Coronary artery (tissue), 2 donors: ENCODE measurements around the gene TMED1.

Source experiments
- DNase-seq: peaks from one replicate; pipeline ENCODE4 v3.0.0-alpha.2; 2017; ENCODE audit warnings: low spot score
- H3K27ac ChIP-seq, 2 donors: fragments of 200-600 bp; sonication (generic); one replicate each; pipeline ENCODE4 v1.5.1; 2016 to 2019
- H3K4me3 ChIP-seq: fragments of 200-600 bp; sonication (generic); 2 replicates; pipeline ENCODE4 v1.5.1; 2016; ENCODE audit warnings: mild to moderate bottlenecking, moderate library complexity
- TF ChIP-seq, protein P1 (sequence below): fragments of 200-600 bp; sonication (generic); IDR thresholded peaks from one replicate; pipeline ENCODE4 v1.5.1; 2019; ENCODE audit warnings: antibody characterized with exemption

TMED1 gene

DNA sequence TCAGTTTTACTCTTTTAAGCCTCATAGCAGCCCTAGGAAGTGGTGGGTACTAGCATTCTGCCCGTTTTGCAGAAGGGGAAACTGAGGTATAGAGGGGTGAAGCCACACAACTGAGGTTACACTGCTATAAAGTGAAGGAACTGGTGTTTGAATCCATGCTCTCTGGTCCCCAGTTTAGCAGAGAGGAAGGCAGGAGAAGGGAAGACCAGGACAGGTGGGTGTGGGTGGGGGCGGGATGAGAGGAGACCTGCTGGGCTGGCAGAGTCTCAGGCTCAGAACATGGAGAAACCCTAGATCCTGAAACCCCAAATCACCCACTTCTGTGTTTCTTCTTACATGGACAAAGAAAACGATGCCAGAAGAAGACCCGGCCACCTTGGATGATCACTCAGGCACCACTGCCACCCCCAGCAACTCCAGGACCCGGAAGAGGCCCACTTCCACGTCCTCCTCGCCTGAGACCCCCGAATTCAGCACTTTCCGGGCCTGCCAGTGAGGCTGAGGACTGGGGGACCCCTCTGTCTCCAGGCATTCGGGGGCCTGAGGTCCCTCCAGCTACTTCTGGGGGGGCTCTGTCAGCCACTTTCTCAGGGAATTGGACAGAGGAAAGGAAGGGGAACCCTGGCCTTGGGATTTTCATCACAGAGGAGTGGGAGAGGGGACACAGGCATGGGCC lies 33.0 kb upstream of the TMED1 start:
- DNase-seq = no peak
- Histone ChIP-seq H3K27ac (no peak overlapping the region), H3K4me3 (no peak overlapping the region)
- TF ChIP-seq, protein P1, sequence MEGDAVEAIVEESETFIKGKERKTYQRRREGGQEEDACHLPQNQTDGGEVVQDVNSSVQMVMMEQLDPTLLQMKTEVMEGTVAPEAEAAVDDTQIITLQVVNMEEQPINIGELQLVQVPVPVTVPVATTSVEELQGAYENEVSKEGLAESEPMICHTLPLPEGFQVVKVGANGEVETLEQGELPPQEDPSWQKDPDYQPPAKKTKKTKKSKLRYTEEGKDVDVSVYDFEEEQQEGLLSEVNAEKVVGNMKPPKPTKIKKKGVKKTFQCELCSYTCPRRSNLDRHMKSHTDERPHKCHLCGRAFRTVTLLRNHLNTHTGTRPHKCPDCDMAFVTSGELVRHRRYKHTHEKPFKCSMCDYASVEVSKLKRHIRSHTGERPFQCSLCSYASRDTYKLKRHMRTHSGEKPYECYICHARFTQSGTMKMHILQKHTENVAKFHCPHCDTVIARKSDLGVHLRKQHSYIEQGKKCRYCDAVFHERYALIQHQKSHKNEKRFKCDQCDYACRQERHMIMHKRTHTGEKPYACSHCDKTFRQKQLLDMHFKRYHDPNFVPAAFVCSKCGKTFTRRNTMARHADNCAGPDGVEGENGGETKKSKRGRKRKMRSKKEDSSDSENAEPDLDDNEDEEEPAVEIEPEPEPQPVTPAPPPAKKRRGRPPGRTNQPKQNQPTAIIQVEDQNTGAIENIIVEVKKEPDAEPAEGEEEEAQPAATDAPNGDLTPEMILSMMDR = no peak

DNA sequence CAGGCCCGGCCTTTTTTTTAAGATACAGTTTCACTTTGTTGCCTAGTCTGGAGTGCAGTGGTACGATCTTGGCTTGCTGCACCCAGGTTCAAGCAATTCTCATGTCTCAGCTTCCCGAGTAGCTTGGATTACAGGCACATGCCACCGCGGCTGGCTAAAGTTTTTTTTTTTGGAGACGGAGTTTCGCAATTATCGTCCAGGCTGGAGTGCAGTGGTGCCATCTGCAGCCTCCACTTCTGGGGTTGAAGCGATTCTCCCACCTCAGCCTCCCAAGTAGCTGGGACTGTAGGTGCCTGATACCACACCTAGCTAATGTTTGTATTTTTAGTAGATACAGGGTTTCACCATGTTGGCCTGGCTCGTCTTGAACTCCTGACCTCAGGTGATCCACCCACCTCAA lies 30.5 kb upstream of the TMED1 start:
- Histone ChIP-seq H3K4me3 (no peak overlapping the region), H3K27ac (no peak overlapping the region)
- no peak for DNase-seq
- TF ChIP-seq, protein P1 = no peak

DNA sequence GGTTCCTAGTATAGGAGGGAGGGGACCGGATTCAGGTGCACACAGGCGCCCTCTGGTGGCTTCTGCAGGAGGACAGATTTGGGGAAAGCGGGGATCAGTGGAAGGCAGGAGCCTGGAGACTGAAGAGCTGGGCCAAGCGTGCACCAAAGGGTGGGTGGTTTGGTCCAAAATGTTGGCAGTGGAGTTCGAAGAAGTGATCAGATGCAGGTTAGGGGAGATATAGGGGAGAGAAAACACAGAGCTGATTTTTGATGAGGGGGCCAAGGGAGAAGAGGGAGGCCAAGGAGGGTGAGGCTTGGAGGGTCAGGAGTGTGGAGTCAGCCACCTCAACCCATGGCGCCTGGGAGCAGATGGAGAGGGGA lies 28.5 kb upstream of the TMED1 start:
- peak; percentile 84 for DNase-seq
- no peak overlapping the region for H3K27ac ChIP-seq
- H3K4me3 ChIP-seq = peak overlapping the region; percentile 39
- TF ChIP-seq, protein P1 = peak; percentile 62

DNA sequence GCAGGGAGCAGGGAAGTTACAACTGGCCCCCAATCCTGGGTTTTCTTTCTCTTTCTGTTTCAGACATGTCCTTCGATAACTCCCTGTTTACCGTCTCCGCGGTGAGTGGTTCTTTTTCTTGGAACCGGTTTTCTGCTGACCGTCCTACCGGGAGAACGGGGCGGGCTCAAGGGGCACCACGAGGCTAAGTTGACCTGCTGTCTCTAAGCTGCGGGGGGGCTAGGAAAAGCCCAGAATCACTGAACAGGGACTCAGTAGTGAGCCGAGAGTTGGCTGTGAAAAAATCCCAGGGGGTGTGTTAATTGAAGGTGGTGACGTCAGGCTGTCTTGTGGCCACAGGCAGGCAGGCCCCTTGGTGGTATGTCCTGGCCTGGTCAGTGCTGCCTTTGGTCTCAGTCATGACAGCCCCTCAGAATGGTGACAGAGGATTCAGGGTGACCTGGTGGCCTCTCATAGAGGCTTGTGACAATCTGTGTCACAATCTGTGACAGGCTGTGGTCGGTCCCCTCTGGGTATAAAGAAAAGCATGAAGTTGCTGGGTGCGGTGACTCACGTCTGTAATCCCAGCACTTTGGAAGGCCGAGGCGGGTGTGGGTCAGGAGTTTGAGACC lies 27.2 kb upstream of the TMED1 start:
- Histone ChIP-seq H3K27ac (no peak overlapping the region), H3K4me3 (no peak overlapping the region)
- no peak for DNase-seq
- TF ChIP-seq, protein P1 = no peak

DNA sequence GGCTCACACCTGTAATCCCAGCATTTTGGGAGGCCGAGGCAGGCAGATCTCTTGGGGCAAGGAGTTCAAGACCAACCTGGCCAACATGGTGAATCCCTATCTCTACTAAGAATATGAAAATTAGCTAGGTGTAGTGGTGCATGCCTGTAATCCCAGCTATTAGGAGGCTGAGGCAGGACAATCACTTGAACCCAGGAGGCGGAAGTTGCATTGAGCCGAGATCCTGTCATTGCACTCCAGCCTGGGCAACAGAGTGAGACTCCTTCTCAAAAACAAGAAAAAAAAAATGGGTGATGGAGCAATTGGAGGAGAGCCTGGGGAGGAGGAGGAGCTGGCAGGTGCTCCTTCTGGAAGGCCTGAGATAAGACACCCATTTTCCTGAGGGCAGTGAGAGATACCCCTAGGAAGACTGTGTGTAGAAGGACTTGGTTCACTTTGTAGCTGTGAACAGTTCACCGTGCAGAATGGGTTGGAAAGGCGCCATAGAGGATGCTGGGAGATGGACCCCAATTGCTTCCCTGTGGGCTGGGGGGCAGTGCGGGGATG lies 26.6 kb upstream of the TMED1 start:
- DNase-seq = no peak
- TF ChIP-seq, protein P1 = no peak
- Histone ChIP-seq H3K27ac (no peak overlapping the region), H3K4me3 (no peak overlapping the region)

DNA sequence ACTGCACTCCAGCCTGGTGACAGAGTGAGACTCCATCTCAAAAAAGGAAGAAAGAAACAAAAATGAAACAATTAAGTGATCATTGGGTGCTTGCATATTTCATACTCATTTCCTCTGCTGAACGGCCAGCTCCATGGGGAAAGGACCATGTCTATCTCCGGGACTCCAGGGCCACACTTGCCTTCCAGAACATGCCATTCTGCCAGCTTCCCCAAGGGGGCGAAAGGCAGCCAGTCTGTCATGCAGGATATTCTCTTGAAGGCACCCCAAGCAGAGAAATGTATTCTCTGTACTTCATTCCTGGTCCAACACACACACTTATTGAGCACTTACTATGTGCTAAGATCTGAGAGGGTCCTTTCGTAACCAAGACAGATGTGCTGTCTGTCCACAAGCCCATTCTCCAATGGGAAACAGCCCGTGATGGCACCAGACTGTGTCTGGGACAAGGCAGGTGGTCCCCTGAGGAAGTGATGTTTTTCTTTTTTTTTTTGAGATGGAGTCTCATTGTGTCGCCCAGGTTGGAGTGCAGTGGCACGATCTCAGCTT lies 25.2 kb upstream of the TMED1 start:
- DNase-seq = no peak
- Histone ChIP-seq H3K27ac (no peak overlapping the region), H3K4me3 (no peak overlapping the region)
- TF ChIP-seq, protein P1 = no peak
